Nephron progenitor cell (in vitro differentiated cells): ENCODE data around the gene SPIRE2.

Source experiments
- DNase-seq: peaks from one replicate; pipeline ENCODE4 v3.0.0; 2021
- H3K27ac Mint-ChIP-seq: 2 replicates; pipeline ENCODE4 v1.8.0; 2021; ENCODE audit warnings: mild to moderate bottlenecking, moderate library complexity, mixed read lengths
- H3K27me3 Mint-ChIP-seq: 2 replicates; pipeline ENCODE4 v1.8.0; 2021; ENCODE audit warnings: mild to moderate bottlenecking, low read depth, mixed read lengths; ENCODE audit not compliant: poor library complexity
- H3K36me3 Mint-ChIP-seq: 2 replicates; pipeline ENCODE4 v1.8.0; 2021; ENCODE audit warnings: low read depth, mixed read lengths
- H3K4me1 Mint-ChIP-seq: 2 replicates; pipeline ENCODE4 v1.8.0; 2021; ENCODE audit warnings: mixed read lengths
- H3K4me3 Mint-ChIP-seq: 2 replicates; pipeline ENCODE4 v1.8.0; 2021; ENCODE audit warnings: mild to moderate bottlenecking, moderate library complexity, mixed read lengths
- H3K9me3 Mint-ChIP-seq: 2 replicates; pipeline ENCODE4 v1.8.0; 2021; ENCODE audit warnings: mild to moderate bottlenecking, moderate library complexity, mixed read lengths
- TF ChIP-seq, protein P1 (sequence below): fragments of 200-600 bp; sonication (generic); IDR thresholded peaks from 2 replicates; pipeline ENCODE4 v1.5.0; 2021; ENCODE audit warnings: antibody characterized with exemption

Gene SPIRE2

DNA sequence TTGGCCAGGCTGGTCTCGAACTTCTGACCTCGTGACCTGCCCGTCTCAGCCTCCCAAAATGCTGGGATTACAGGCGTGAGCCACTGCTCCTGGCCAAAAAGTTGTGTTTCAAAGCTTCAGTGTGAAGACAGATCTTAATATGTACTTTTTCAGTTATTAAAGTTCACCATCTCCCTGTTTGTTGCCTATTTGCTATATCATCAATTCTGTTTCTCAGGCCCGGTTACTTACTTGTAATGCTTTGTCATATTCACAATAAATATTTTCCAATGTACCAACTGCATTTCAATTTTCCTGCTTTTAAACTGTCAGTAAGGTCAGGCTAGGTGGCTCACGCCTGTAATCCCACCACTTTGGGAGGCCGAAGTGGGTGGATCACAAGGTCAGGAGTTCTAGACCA is 34.3 kb upstream of the SPIRE2 start:
- Mint-ChIP-seq H3K4me1 (no peaks in the 10 kb centered on the region), H3K36me3 (peaks cover 69% of the 10 kb centered on the region)
- TF ChIP-seq, protein P1, sequence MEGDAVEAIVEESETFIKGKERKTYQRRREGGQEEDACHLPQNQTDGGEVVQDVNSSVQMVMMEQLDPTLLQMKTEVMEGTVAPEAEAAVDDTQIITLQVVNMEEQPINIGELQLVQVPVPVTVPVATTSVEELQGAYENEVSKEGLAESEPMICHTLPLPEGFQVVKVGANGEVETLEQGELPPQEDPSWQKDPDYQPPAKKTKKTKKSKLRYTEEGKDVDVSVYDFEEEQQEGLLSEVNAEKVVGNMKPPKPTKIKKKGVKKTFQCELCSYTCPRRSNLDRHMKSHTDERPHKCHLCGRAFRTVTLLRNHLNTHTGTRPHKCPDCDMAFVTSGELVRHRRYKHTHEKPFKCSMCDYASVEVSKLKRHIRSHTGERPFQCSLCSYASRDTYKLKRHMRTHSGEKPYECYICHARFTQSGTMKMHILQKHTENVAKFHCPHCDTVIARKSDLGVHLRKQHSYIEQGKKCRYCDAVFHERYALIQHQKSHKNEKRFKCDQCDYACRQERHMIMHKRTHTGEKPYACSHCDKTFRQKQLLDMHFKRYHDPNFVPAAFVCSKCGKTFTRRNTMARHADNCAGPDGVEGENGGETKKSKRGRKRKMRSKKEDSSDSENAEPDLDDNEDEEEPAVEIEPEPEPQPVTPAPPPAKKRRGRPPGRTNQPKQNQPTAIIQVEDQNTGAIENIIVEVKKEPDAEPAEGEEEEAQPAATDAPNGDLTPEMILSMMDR: no peak

GRCh38 chr16:89795676-89796075 is 32.6 kb upstream of the SPIRE2 start:
- TF ChIP-seq, protein P1: no peak
- no peaks in the 10 kb centered on the region for H3K4me1 Mint-ChIP-seq
- no peaks in the 10 kb centered on the region for H3K27me3 Mint-ChIP-seq
- no peaks in the 10 kb centered on the region for H3K9me3 Mint-ChIP-seq
- H3K36me3 Mint-ChIP-seq: peaks cover 75% of the 10 kb centered on the region
- no peak for DNase-seq
- no peak overlapping the region for H3K27ac Mint-ChIP-seq
- no peak overlapping the region for H3K4me3 Mint-ChIP-seq

More for the DNA sequence above, 34.3 kb upstream of the SPIRE2 start:
- no peaks in the 10 kb centered on the region for H3K27me3 Mint-ChIP-seq
- H3K4me3 Mint-ChIP-seq: no peak overlapping the region
- DNase-seq: no peak
- no peak overlapping the region for H3K27ac Mint-ChIP-seq
- H3K9me3 Mint-ChIP-seq: no peaks in the 10 kb centered on the region

GRCh38 chr16:89796104-89796503 is 32.2 kb upstream of the SPIRE2 start:
- TF ChIP-seq, protein P1: no peak
- no peaks in the 10 kb centered on the region for H3K4me1 Mint-ChIP-seq
- no peak for DNase-seq
- no peak overlapping the region for H3K4me3 Mint-ChIP-seq
- H3K36me3 Mint-ChIP-seq: peaks cover 72% of the 10 kb centered on the region
- H3K27ac Mint-ChIP-seq: no peak overlapping the region
- no peaks in the 10 kb centered on the region for H3K9me3 Mint-ChIP-seq
- no peaks in the 10 kb centered on the region for H3K27me3 Mint-ChIP-seq

- no peaks in the 10 kb centered on the region for H3K4me1 Mint-ChIP-seq
- peaks cover 66% of the 10 kb centered on the region for H3K36me3 Mint-ChIP-seq
- no peaks in the 10 kb centered on the region for H3K9me3 Mint-ChIP-seq
- no peaks in the 10 kb centered on the region for H3K27me3 Mint-ChIP-seq
- TF ChIP-seq, protein P1: no peak
- no peak overlapping the region for H3K27ac Mint-ChIP-seq
- no peak for DNase-seq
- H3K4me3 Mint-ChIP-seq: no peak overlapping the region
These were observed 30.1 kb upstream of the SPIRE2 start for GRCh38 chr16:89798126-89798525.

GRCh38 chr16:89798832-89799370 is 29.4 kb upstream of the SPIRE2 start:
- Mint-ChIP-seq H3K9me3 (no peaks in the 10 kb centered on the region), H3K27ac (peak overlapping the region; percentile 95), H3K36me3 (peaks cover 63% of the 10 kb centered on the region), H3K4me1 (no peaks in the 10 kb centered on the region), H3K27me3 (no peaks in the 10 kb centered on the region), H3K4me3 (no peak overlapping the region)
- TF ChIP-seq, protein P1: no peak
- DNase-seq: no peak

DNA sequence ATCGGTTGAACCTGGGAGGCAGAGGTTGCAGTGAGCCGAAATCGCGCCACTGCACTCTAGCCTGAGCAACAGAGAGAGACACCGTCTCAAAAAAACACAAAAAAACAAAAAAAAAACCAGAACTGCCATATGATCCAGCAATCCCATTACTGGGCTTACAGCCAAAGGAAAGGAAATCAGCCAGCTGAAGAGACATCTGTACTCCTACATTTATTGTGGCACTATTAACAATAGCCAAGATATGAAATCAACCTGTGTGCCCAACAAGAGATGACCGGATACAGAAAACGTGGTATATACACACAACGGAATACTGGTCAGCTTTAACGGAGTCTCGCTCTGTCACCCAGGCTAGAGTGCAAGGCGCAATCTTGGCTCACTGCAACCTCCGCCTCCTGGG is 26.5 kb upstream of the SPIRE2 start:
- no peak for DNase-seq
- Mint-ChIP-seq H3K27ac (no peak overlapping the region), H3K36me3 (peaks cover 51% of the 10 kb centered on the region), H3K4me1 (no peaks in the 10 kb centered on the region), H3K9me3 (no peaks in the 10 kb centered on the region), H3K27me3 (no peaks in the 10 kb centered on the region), H3K4me3 (no peak overlapping the region)
- TF ChIP-seq, protein P1: no peak
